Measurements from ENCODE around the gene HSD3B1. TPM values are rescaled to one million over a fixed set of nuclear protein-coding genes. Genes with fewer than 3 reads are reported as not detected.

HSD3B1 gene
- total RNA-seq, 2 experiments from 2014 or later = not detected

DNA sequence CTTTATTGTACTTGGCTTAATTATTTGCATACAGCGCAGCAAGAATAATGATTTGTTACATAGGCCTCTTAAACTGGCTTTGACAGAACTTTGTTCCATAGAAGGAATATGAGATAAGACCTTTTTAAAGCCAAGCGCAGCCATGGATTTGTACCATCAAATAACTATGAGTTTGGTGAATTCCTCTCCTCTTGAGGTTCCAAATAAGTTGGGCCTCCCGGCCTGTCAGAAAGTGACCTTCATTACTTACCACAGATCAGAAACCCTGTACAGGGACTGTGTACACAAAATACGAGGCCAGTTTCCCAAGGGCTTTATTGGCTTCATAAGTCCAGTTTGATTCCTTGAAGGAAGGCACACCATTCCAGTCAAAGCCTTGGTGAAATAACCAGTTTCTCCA, 21.8 kb upstream of the HSD3B1 start:
- Histone ChIP-seq H3K9me3 (ENCODE audit: control insufficient read depth in 1 of 2, insufficient read depth in 1 of 2, low read length in 2 of 2) (no peaks in the 10 kb centered on the region), H3K27me3 (ENCODE audit: control insufficient read depth in 1 of 2, insufficient read depth in 2 of 2, low read length in 2 of 2) (no peaks in the 10 kb centered on the region), H3K36me3 (ENCODE audit: insufficient read depth, low read length) (no peaks in the 10 kb centered on the region), H3K4me3 (ENCODE audit: low read length) (no peak overlapping the region), H3K4me1 (ENCODE audit: insufficient read depth, low read length) (no peaks in the 10 kb centered on the region), H3K27ac (ENCODE audit: low read depth in 1 of 2, low read length in 2 of 2) (no peak overlapping the region)
- POLR2A ChIA-PET = no interaction called here
- Mint-ChIP-seq H3K4me1 (ENCODE audit: low read depth) (no peaks in the 10 kb centered on the region), H3K9me3 (no peaks in the 10 kb centered on the region), H3K36me3 (ENCODE audit: low read depth) (no peaks in the 10 kb centered on the region), H3K4me3 (no peak overlapping the region), H3K27ac (no peak overlapping the region), H3K27me3 (peaks cover 14% of the 10 kb centered on the region)
- CTCF ChIA-PET = no interaction called here
- intact Hi-C loops (cut with DNase I, micrococcal nuclease) = no loop called here
- no peak for ATAC-seq (ENCODE audit: poor library complexity)
- no peak for DNase-seq
- no peak for TF ChIP-seq CTCF (IDR thresholded peaks at IDR 0.05)

- no peak overlapping the region for H3K27ac ChIP-seq (ENCODE audit: low read depth in 1 of 2, low read length in 2 of 2)
- H3K9me3 Mint-ChIP-seq = no peaks in the 10 kb centered on the region
- H3K36me3 Mint-ChIP-seq (ENCODE audit: low read depth) = no peaks in the 10 kb centered on the region
- no peak for ATAC-seq (ENCODE audit: poor library complexity)
- no peak overlapping the region for H3K27ac Mint-ChIP-seq
- no peak for DNase-seq
- H3K4me1 Mint-ChIP-seq (ENCODE audit: low read depth) = no peaks in the 10 kb centered on the region
- no peaks in the 10 kb centered on the region for H3K27me3 ChIP-seq (ENCODE audit: control insufficient read depth in 1 of 2, insufficient read depth in 2 of 2, low read length in 2 of 2)
- CTCF ChIA-PET = no interaction called here
- H3K4me1 ChIP-seq (ENCODE audit: insufficient read depth, low read length) = no peaks in the 10 kb centered on the region
- no peak overlapping the region for H3K4me3 Mint-ChIP-seq
- intact Hi-C loops (cut with DNase I, micrococcal nuclease) = no loop called here
- no peak overlapping the region for H3K4me3 ChIP-seq (ENCODE audit: low read length)
- H3K27me3 Mint-ChIP-seq = peaks cover 18% of the 10 kb centered on the region
- no peaks in the 10 kb centered on the region for H3K9me3 ChIP-seq (ENCODE audit: control insufficient read depth in 1 of 2, insufficient read depth in 1 of 2, low read length in 2 of 2)
- H3K36me3 ChIP-seq (ENCODE audit: insufficient read depth, low read length) = no peaks in the 10 kb centered on the region
- POLR2A ChIA-PET = no interaction called here
- TF ChIP-seq CTCF (IDR thresholded peaks at IDR 0.05) = no peak
Observed at GRCh38 chr1:119488216-119488615, 18.8 kb upstream of the HSD3B1 start.

DNA sequence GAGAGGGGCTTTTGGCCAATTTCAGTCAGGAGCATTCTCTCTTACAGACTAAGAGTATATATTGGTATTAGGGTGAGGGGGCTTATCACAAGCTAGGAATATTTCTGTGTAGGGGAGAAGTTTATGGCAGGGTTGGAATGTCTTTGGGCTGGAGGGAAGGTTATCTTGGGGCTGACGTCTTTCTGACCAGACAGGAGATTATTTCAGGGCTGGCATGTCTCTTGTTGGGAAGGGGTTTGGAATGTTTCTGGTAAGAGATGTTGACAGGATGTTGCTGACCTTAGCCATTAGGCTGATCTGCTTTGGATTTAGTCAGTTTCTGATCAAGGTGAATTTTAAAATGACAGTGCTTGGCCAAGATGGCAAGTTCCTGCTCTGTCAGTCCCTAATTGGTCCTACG, 17.8 kb upstream of the HSD3B1 start:
- Histone ChIP-seq H3K9me3 (ENCODE audit: control insufficient read depth in 1 of 2, insufficient read depth in 1 of 2, low read length in 2 of 2) (no peaks in the 10 kb centered on the region), H3K4me3 (ENCODE audit: low read length) (no peak overlapping the region), H3K27ac (ENCODE audit: low read depth in 1 of 2, low read length in 2 of 2) (no peak overlapping the region), H3K36me3 (ENCODE audit: insufficient read depth, low read length) (no peaks in the 10 kb centered on the region), H3K27me3 (ENCODE audit: control insufficient read depth in 1 of 2, insufficient read depth in 2 of 2, low read length in 2 of 2) (no peaks in the 10 kb centered on the region), H3K4me1 (ENCODE audit: insufficient read depth, low read length) (no peaks in the 10 kb centered on the region)
- TF ChIP-seq CTCF (IDR thresholded peaks at IDR 0.05) = no peak
- CTCF ChIA-PET = no interaction called here
- intact Hi-C loops (cut with DNase I, micrococcal nuclease) = no loop called here
- H3K9me3 Mint-ChIP-seq = no peaks in the 10 kb centered on the region
- POLR2A ChIA-PET = no interaction called here
- H3K4me3 Mint-ChIP-seq = no peak overlapping the region
- no peaks in the 10 kb centered on the region for H3K36me3 Mint-ChIP-seq (ENCODE audit: low read depth)
- H3K27me3 Mint-ChIP-seq = peaks cover 18% of the 10 kb centered on the region
- ATAC-seq (ENCODE audit: poor library complexity) (no peak), DNase-seq (no peak)
- H3K27ac Mint-ChIP-seq = no peak overlapping the region
- H3K4me1 Mint-ChIP-seq (ENCODE audit: low read depth) = no peaks in the 10 kb centered on the region
